Neutrophil (primary cell): ENCODE data around the gene CTCFL.

Source experiments
- H3K27ac ChIP-seq: fragments of 200-600 bp; sonication (generic); 2 replicates; pipeline ENCODE4 v1.5.1; 2016; ENCODE audit warnings: mild to moderate bottlenecking, moderate library complexity
- H3K27me3 ChIP-seq: fragments of 200-600 bp; sonication (generic); 2 replicates; pipeline ENCODE4 v1.6.0; 2016; ENCODE audit warnings: mild to moderate bottlenecking
- H3K36me3 ChIP-seq: fragments of 200-600 bp; sonication (generic); 2 replicates; pipeline ENCODE4 v1.5.1; 2017
- H3K4me1 ChIP-seq, 2 experiments: fragments of 200-600 bp in 1 of 2; sonication (generic) in 1 of 2; 1 replicate in 1 of 2; 2 replicates in 1 of 2; pipeline versions ENCODE4 v1.5.1 to v1.6.1; 2013 to 2016; ENCODE audit warnings: low read depth in 1 of 2, low read length in 1 of 2, mild to moderate bottlenecking in 1 of 2, moderate library complexity in 1 of 2; ENCODE audit not compliant: control insufficient read depth in 1 of 2, insufficient read depth in 1 of 2
- H3K4me3 ChIP-seq, 2 experiments: fragments of 200-600 bp in 1 of 2; sonication (generic) in 1 of 2; 1 replicate in 1 of 2; 2 replicates in 1 of 2; pipeline ENCODE4 v1.5.1; 2013 to 2016; ENCODE audit warnings: low read depth in 1 of 2, low read length in 1 of 2, mild to moderate bottlenecking in 1 of 2, moderate library complexity in 1 of 2
- H3K9me3 ChIP-seq: fragments of 200-600 bp; sonication (generic); 2 replicates; pipeline ENCODE4 v1.5.1; 2016
- TF ChIP-seq, protein P1 (sequence below): fragments of 200-600 bp; sonication (generic); IDR thresholded peaks from 2 replicates; pipeline ENCODE4 v1.5.1; 2016; ENCODE audit warnings: antibody characterized with exemption

The CTCFL gene

DNA sequence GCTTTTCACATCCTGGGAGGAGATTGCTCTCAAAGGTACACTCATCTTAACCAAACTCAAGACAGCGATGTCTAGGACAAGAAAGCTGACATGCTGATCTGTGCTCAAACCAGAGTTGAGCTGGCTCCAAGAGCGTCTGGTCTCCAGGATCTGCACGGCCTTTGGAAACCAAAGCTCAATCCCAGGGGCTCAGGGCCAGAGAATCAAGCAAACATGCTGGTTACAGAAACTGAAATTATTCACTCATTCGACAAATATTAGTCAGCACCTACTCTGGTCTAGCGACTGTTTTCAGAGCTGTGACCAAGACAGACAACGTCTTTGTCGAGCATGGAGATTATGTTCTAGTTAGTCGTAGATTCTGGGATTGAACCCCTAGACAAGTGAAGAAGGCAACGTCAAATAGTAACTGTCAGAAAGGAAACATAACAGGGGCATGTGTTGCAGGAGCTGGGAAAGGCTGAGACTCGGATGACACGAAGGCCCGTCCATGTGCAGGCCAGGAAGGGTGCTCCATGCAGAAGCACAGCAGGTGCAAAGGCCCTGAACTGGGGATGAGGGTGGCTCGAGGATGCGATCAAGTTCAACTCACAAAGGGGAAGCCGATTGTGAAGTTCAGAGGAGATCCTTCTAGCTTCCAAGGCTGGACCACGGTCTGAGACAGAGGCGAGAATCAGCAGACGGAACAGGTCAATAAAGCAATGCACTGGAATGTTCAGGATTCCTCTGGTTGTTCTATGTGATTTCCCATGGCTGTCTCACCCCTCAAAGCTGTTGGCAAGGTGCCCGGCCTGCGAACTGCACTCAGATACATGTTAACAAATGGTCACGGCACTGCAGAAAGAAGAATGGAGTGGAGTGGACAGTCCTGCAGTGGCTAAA, 23.5 kb upstream of the CTCFL start:
- Histone ChIP-seq H3K4me3 (no peak overlapping the region), H3K4me1 (no peaks in the 10 kb centered on the region), H3K36me3 (no peaks in the 10 kb centered on the region), H3K27me3 (peaks cover 53% of the 10 kb centered on the region), H3K9me3 (no peaks in the 10 kb centered on the region), H3K27ac (no peak overlapping the region)
- TF ChIP-seq, protein P1, sequence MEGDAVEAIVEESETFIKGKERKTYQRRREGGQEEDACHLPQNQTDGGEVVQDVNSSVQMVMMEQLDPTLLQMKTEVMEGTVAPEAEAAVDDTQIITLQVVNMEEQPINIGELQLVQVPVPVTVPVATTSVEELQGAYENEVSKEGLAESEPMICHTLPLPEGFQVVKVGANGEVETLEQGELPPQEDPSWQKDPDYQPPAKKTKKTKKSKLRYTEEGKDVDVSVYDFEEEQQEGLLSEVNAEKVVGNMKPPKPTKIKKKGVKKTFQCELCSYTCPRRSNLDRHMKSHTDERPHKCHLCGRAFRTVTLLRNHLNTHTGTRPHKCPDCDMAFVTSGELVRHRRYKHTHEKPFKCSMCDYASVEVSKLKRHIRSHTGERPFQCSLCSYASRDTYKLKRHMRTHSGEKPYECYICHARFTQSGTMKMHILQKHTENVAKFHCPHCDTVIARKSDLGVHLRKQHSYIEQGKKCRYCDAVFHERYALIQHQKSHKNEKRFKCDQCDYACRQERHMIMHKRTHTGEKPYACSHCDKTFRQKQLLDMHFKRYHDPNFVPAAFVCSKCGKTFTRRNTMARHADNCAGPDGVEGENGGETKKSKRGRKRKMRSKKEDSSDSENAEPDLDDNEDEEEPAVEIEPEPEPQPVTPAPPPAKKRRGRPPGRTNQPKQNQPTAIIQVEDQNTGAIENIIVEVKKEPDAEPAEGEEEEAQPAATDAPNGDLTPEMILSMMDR = no peak

DNA sequence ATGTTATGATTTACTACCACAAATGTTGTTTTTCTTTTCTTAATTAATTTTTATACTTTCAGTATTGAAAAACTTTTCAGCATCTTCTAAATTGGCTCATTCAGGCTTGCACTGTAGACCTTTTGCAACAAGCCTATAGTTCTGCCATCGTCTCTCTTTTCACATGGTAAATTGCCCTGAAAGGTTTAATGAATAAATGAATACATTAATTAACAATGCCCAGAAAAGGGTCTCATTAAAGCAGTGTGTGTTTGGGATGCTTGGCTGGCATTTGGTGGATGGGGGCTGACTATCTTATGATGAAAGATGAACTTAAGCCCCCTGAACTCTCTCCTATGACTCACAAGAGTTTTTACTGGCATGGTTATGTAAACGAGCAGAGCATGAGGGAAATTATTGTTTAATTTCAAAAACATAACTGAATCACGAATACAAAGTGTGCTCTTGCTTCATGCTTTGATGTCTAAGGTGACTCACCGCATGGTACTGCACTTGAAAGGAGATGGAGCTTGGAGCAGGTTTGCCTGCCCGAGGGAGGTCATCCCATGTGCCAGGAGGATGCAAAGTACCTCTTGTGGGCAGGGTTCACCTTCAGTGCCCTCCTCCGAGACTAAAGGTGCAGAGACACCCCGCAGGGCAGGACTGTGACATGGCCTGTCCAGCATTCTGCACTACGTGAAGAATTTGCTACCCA, 22.2 kb upstream of the CTCFL start:
- Histone ChIP-seq H3K27me3 (peaks cover 60% of the 10 kb centered on the region), H3K27ac (no peak overlapping the region), H3K9me3 (no peaks in the 10 kb centered on the region), H3K4me1 (no peaks in the 10 kb centered on the region), H3K36me3 (no peaks in the 10 kb centered on the region), H3K4me3 (no peak overlapping the region)
- TF ChIP-seq, protein P1 = no peak

DNA sequence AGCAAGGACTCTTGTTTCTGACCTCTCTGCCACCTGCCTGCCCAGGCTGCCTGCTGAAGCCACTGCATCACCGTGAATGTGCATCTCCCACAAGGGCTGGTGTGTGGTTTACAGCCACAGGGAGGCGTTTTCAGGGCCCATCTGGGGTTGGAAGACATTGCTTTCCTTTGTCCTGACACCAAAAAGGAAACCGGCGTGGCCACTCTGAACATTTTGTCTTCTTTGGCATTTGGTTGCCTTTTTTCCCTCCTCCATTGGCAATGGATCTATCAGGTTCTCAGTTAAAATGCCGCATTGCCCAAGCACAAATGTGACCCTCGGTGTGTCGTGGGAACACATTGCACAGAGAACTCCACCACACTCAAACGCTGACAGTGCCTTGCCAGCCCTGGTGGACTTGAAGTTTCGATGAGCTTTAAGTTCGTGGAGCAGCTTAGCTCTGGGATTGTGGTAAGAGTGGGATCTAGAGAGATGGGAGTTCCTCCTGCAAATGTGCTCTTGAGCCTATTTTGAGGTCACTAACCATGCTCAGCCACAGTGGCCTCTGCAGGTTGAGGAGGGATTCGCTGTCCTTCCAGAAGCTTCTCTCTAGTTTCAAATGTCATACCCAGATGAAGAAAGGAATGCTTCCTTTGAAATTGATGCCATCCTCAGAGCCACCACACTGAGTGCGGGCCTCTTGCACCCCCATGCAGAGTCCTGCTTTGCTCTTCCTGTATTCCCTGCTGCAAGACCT, 21.2 kb upstream of the CTCFL start:
- H3K36me3 ChIP-seq = no peaks in the 10 kb centered on the region
- H3K9me3 ChIP-seq = no peaks in the 10 kb centered on the region
- H3K4me1 ChIP-seq = no peaks in the 10 kb centered on the region
- no peak overlapping the region for H3K4me3 ChIP-seq
- TF ChIP-seq, protein P1 = no peak
- peaks cover 69% of the 10 kb centered on the region for H3K27me3 ChIP-seq
- no peak overlapping the region for H3K27ac ChIP-seq

DNA sequence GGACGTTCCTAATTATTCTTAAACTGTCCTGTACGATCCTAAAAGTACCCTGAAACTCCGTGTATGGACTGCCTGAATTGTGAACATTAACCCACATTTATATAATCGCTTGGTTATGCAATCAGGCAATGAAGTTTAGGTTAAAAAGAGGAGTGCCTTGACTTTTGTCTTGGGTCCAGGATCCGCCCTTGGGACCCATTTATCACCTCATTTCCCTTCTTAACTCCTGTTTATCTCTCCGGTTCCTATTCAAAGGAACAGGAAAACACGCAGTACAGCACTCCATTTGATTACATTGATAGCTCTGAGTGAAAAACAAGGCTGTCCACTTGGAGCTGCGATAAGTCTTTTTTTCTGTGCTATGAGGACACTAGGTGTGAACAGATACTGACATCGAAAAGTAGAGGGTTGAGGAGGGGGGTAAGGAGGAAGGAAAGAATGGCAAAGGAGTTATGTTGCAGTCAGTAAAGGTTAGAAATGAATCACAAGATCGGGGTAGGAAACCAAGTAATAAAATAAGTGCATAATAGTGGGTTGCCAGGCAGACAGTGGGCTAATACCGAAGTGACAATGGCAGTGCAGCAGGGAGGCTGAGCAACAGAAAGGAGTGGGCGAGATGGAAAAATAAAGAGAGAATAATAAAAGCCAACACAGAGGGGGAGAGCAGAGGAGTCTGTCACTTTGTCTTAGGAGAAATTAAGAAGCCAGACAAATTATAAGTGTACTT, 20.1 kb upstream of the CTCFL start:
- no peak overlapping the region for H3K27ac ChIP-seq
- no peak overlapping the region for H3K4me3 ChIP-seq
- H3K27me3 ChIP-seq = peaks cover 76% of the 10 kb centered on the region
- H3K4me1 ChIP-seq = no peaks in the 10 kb centered on the region
- TF ChIP-seq, protein P1 = no peak
- H3K9me3 ChIP-seq = no peaks in the 10 kb centered on the region
- no peaks in the 10 kb centered on the region for H3K36me3 ChIP-seq

DNA sequence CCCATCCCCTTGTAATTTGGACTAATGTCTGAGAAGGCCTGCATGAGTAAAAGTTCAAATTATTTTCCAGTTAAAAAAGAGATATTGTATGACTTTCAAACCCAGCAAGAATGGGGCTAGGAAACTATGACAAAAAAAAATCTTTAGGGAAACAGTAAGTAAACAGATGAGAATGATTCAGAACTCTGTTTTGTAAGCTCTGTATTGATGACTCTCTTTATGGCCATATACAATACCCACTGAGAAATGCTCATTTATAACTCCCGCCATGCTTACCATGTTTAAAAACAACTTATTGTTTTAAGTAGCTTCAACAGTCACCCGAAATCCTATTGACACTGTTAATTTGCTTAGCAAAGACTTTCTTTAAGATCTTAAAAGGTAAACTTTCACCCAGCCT, 18.8 kb upstream of the CTCFL start:
- H3K4me1 ChIP-seq = no peaks in the 10 kb centered on the region
- H3K9me3 ChIP-seq = no peaks in the 10 kb centered on the region
- H3K4me3 ChIP-seq = no peak overlapping the region
- TF ChIP-seq, protein P1 = no peak
- peaks cover 76% of the 10 kb centered on the region for H3K27me3 ChIP-seq
- no peak overlapping the region for H3K27ac ChIP-seq
- no peaks in the 10 kb centered on the region for H3K36me3 ChIP-seq
